ENCODE data around the gene SHCBP1L. TPM values are rescaled to one million over a fixed set of nuclear protein-coding genes. Genes with fewer than 3 reads are reported as not detected.

Gene SHCBP1L
- total RNA-seq, 2 experiments from 2014 or later: 1.5 TPM; not detected in 1

GRCh38 chr1:183000167-183000962 lies 47.4 kb upstream of the SHCBP1L start:
- CTCF ChIA-PET (ENCODE audit: unreplicated experiment): no interaction called here

GRCh38 chr1:182998482-182998881 lies 45.5 kb upstream of the SHCBP1L start:
- Histone ChIP-seq H3K9me3 (ENCODE audit: low read length) (no peaks in the 10 kb centered on the region), H4K20me1 (ENCODE audit: insufficient read depth, low read length) (no peaks in the 10 kb centered on the region), H3K4me3 (ENCODE audit: low read depth, low read length, poor library complexity, severe bottlenecking) (no peak overlapping the region), H3K4me2 (ENCODE audit: low read length) (no peak overlapping the region), H2AFZ (ENCODE audit: low read length) (no peak overlapping the region), H3K9me2 (ENCODE audit: insufficient read depth, low read length) (no peaks in the 10 kb centered on the region), H3K79me2 (ENCODE audit: insufficient read depth, low read depth, low read length) (no peaks in the 10 kb centered on the region), H3K4me1 (ENCODE audit: insufficient read depth, low read length, poor library complexity, severe bottlenecking) (no peaks in the 10 kb centered on the region), H3K27ac (ENCODE audit: low read depth, low read length, poor library complexity, severe bottlenecking) (no peak overlapping the region), H3K36me3 (ENCODE audit: insufficient read depth, low read length) (no peaks in the 10 kb centered on the region)
- DNase-seq (ENCODE audit: low spot score): no peak
- TF ChIP-seq EZH2phosphoT487 (IDR thresholded peaks at IDR 0.05; ENCODE audit: borderline replicate concordance, low read depth, low read length) (no peak), CTCF (conservative IDR thresholded peaks at IDR 0.05; ENCODE audit: low read length) (no peak)
- intact Hi-C loops (cut with micrococcal nuclease; ENCODE audit: unreplicated experiment): no loop called here
- POLR2A ChIA-PET: no interaction called here
- CTCF ChIA-PET (ENCODE audit: unreplicated experiment): no interaction called here
- no TSS peak for BruUV-seq (replicated peaks)

More at GRCh38 chr1:183000167-183000962, 47.4 kb upstream of the SHCBP1L start:
- no peaks in the 10 kb centered on the region for H3K36me3 ChIP-seq (ENCODE audit: insufficient read depth, low read length)
- no peak overlapping the region for H3K4me3 ChIP-seq (ENCODE audit: low read depth, low read length, poor library complexity, severe bottlenecking)
- BruUV-seq (replicated peaks): no TSS peak
- no peaks in the 10 kb centered on the region for H3K4me1 ChIP-seq (ENCODE audit: insufficient read depth, low read length, poor library complexity, severe bottlenecking)
- POLR2A ChIA-PET: no interaction called here
- no peaks in the 10 kb centered on the region for H4K20me1 ChIP-seq (ENCODE audit: insufficient read depth, low read length)
- H3K27ac ChIP-seq (ENCODE audit: low read depth, low read length, poor library complexity, severe bottlenecking): no peak overlapping the region
- H2AFZ ChIP-seq (ENCODE audit: low read length): no peak overlapping the region
- TF ChIP-seq EZH2phosphoT487 (IDR thresholded peaks at IDR 0.05; ENCODE audit: borderline replicate concordance, low read depth, low read length) (no peak), CTCF (conservative IDR thresholded peaks at IDR 0.05; ENCODE audit: low read length) (no peak)
- no peaks in the 10 kb centered on the region for H3K9me2 ChIP-seq (ENCODE audit: insufficient read depth, low read length)
- no peaks in the 10 kb centered on the region for H3K9me3 ChIP-seq (ENCODE audit: low read length)
- no peaks in the 10 kb centered on the region for H3K79me2 ChIP-seq (ENCODE audit: insufficient read depth, low read depth, low read length)
- H3K4me2 ChIP-seq (ENCODE audit: low read length): no peak overlapping the region
- intact Hi-C loops (cut with micrococcal nuclease; ENCODE audit: unreplicated experiment): no loop called here
- DNase-seq (ENCODE audit: low spot score): no peak

- no peaks in the 10 kb centered on the region for H3K9me2 ChIP-seq (ENCODE audit: insufficient read depth, low read length)
- DNase-seq (ENCODE audit: low spot score): no peak
- H2AFZ ChIP-seq (ENCODE audit: low read length): no peak overlapping the region
- intact Hi-C loops (cut with micrococcal nuclease; ENCODE audit: unreplicated experiment): no loop called here
- H3K4me3 ChIP-seq (ENCODE audit: low read depth, low read length, poor library complexity, severe bottlenecking): no peak overlapping the region
- no peak overlapping the region for H3K4me2 ChIP-seq (ENCODE audit: low read length)
- ChIA-PET POLR2A (interaction anchor here (0.8 to 1.2 kb wide), 3 partner anchors 9 to 32 kb away, joined by 3 to 6 read pairs (median 3); no protein-coding TSS in a partner anchor), CTCF (ENCODE audit: unreplicated experiment) (no interaction called here)
- H3K79me2 ChIP-seq (ENCODE audit: insufficient read depth, low read depth, low read length): no peaks in the 10 kb centered on the region
- no peak for TF ChIP-seq CTCF (conservative IDR thresholded peaks at IDR 0.05; ENCODE audit: low read length)
- no peak for TF ChIP-seq EZH2phosphoT487 (IDR thresholded peaks at IDR 0.05; ENCODE audit: borderline replicate concordance, low read depth, low read length)
- H3K4me1 ChIP-seq (ENCODE audit: insufficient read depth, low read length, poor library complexity, severe bottlenecking): no peaks in the 10 kb centered on the region
- no peaks in the 10 kb centered on the region for H4K20me1 ChIP-seq (ENCODE audit: insufficient read depth, low read length)
- BruUV-seq (replicated peaks): no TSS peak
- no peaks in the 10 kb centered on the region for H3K36me3 ChIP-seq (ENCODE audit: insufficient read depth, low read length)
- H3K9me3 ChIP-seq (ENCODE audit: low read length): no peaks in the 10 kb centered on the region
- no peak overlapping the region for H3K27ac ChIP-seq (ENCODE audit: low read depth, low read length, poor library complexity, severe bottlenecking)
Observed at GRCh38 chr1:182996816-182997215, 43.9 kb upstream of the SHCBP1L start.
